ENCODE data around the gene FYN.

GRCh38 chr6:111850295-111850937 is 22.8 kb downstream of the FYN start:
- TF ChIP-seq, protein P1, sequence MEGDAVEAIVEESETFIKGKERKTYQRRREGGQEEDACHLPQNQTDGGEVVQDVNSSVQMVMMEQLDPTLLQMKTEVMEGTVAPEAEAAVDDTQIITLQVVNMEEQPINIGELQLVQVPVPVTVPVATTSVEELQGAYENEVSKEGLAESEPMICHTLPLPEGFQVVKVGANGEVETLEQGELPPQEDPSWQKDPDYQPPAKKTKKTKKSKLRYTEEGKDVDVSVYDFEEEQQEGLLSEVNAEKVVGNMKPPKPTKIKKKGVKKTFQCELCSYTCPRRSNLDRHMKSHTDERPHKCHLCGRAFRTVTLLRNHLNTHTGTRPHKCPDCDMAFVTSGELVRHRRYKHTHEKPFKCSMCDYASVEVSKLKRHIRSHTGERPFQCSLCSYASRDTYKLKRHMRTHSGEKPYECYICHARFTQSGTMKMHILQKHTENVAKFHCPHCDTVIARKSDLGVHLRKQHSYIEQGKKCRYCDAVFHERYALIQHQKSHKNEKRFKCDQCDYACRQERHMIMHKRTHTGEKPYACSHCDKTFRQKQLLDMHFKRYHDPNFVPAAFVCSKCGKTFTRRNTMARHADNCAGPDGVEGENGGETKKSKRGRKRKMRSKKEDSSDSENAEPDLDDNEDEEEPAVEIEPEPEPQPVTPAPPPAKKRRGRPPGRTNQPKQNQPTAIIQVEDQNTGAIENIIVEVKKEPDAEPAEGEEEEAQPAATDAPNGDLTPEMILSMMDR (conservative IDR thresholded peaks at IDR 0.05; ENCODE audit: low read depth, low read length): no peak
- TF ChIP-seq EZH2 (IDR thresholded peaks at IDR 0.05; ENCODE audit: borderline replicate concordance, low read depth, low read length, poor library complexity, severe bottlenecking): no peak
